ENCODE results near the gene TRIOBP. TPM values are rescaled to one million over a fixed set of nuclear protein-coding genes. Genes with fewer than 3 reads are reported as not detected.

Gene TRIOBP
- total and polyA plus RNA-seq, 8 donors = 57.4 to 84.9 (median 71.4) TPM

DNA sequence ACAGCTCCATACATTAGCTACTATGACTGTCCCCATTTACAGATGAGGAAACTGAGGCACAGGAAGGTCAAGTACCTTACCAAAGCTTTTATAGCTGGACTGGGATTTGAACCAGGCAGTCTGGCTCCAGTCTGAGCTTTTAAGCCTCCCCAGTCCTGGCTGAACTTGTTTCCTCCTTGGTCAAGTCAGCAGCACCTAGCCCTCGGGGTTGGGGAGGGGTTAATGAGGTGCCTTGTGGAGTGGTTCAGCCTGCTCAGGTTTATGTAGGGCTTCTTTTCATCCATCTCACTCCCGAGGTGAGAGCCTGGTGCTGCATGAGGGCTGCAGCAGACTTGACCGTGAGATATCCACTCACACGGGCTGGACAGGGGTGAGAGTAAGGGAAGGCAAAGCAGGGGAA lies 74.2 kb downstream of the TRIOBP start:
- no peaks in the 10 kb centered on the region for H3K27me3 ChIP-seq
- intact Hi-C loops (cut with DNase I) = no loop called here
- ATAC-seq (no peak), DNase-seq (no peak)
- no peak for TF ChIP-seq CTCF (IDR thresholded peaks at IDR 0.05)
- H3K4me3 ChIP-seq = no peak overlapping the region
- no peaks in the 10 kb centered on the region for H3K4me1 ChIP-seq
- H3K27ac ChIP-seq = no peak overlapping the region
- H3K9me3 ChIP-seq = no peaks in the 10 kb centered on the region
- peaks cover 0 to 87% of the 10 kb centered on the region in 2 donors for H3K36me3 ChIP-seq

GRCh38 chr22:37771702-37772427 lies 75.0 kb downstream of the TRIOBP start:
- Histone ChIP-seq H3K9me3 (no peaks in the 10 kb centered on the region), H3K4me1 (no peaks in the 10 kb centered on the region), H3K27ac (no peak overlapping the region), H3K36me3 (peaks cover 0 to 79% of the 10 kb centered on the region in 2 donors), H3K27me3 (no peaks in the 10 kb centered on the region), H3K4me3 (no peak overlapping the region)
- DNase-seq = no peak
- no peak for ATAC-seq
- TF ChIP-seq CTCF (IDR thresholded peaks at IDR 0.05) = no peak
- intact Hi-C loops (cut with DNase I) = no loop called here

- no peak for DNase-seq
- no peak for ATAC-seq
- intact Hi-C loops (cut with DNase I) = no loop called here
- Histone ChIP-seq H3K4me1 (peaks cover 0 to 5% of the 10 kb centered on the region in 2 donors), H3K36me3 (peaks cover 0 to 51% of the 10 kb centered on the region in 2 donors), H3K9me3 (no peaks in the 10 kb centered on the region), H3K27ac (no peak overlapping the region), H3K27me3 (no peaks in the 10 kb centered on the region), H3K4me3 (no peak overlapping the region)
- no peak for TF ChIP-seq CTCF (IDR thresholded peaks at IDR 0.05)
These were observed 77.9 kb downstream of the TRIOBP start for GRCh38 chr22:37774728-37775127.

DNA sequence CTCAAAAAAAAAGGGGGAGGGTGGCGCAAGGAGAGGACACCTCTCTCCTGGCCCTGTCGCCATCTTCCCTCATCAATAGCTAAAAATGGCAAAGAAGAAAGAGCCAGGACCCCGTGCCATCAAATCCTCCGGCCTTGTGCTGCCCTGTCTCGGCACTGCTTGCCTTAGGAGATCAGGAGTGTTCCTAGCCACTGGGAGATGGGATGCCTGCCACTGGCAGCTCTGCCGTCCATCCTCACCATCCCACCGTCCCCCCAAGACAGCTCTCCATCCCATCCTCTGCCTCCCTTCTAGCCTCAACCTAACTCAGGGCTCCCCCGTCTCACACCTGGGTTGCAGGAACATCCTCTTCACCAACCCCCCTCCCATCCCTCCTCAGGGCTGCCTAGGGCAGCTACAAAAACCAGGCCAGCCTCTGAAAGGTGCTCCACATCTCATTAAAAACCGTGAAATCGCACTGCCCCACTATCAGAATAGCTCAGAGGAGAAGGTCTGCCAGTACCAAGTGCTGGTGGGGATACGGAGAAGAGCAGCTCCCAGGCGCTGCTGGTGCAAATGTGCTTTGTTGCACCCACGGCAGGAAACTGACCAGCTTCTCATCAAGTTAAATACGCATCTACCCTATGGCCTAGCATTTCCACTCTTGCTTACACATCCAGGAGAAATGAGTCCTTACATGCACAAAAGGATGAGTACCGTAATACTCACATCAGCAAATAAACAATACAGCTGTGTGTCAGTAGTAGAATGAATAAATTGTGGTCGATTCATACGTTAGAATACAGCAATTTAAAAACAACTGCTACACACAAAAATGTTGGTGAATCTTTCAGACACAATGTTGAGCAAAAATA lies 79.2 kb downstream of the TRIOBP start:
- ATAC-seq = no peak
- no peak overlapping the region for H3K4me3 ChIP-seq
- no peaks in the 10 kb centered on the region for H3K27me3 ChIP-seq
- H3K36me3 ChIP-seq = peaks cover 0 to 38% of the 10 kb centered on the region in 2 donors
- intact Hi-C loops (cut with DNase I) = no loop called here
- no peak for DNase-seq
- H3K27ac ChIP-seq = no peak overlapping the region
- H3K4me1 ChIP-seq = peaks cover 0 to 5% of the 10 kb centered on the region in 2 donors
- no peaks in the 10 kb centered on the region for H3K9me3 ChIP-seq
- TF ChIP-seq CTCF (IDR thresholded peaks at IDR 0.05) = no peak

- peaks cover 0 to 5% of the 10 kb centered on the region in 2 donors for H3K4me1 ChIP-seq
These were observed 79.8 kb downstream of the TRIOBP start for GRCh38 chr22:37776639-37777005.

More at GRCh38 chr22:37776639-37777005, 79.8 kb downstream of the TRIOBP start:
- Histone ChIP-seq H3K27me3 (no peaks in the 10 kb centered on the region), H3K9me3 (no peaks in the 10 kb centered on the region), H3K4me3 (no peak overlapping the region), H3K36me3 (peaks cover 0 to 32% of the 10 kb centered on the region in 2 donors), H3K27ac (no peak overlapping the region)
- intact Hi-C loops (cut with DNase I) = no loop called here
- no peak for DNase-seq
- no peak for TF ChIP-seq CTCF (IDR thresholded peaks at IDR 0.05)
- no peak for ATAC-seq
